ENCODE results near the gene AGBL1. TPM values are rescaled to one million over a fixed set of nuclear protein-coding genes. Genes with fewer than 3 reads are reported as not detected.

The AGBL1 gene
- total and polyA plus RNA-seq, 7 donors: 0.96 to 34.8 (median 6.6) TPM

- TF ChIP-seq CTCF (IDR thresholded peaks at IDR 0.05): no peak
- intact Hi-C loops (cut with DNase I): no loop called here
Observed at GRCh38 chr15:86355361-86355760, 275.7 kb downstream of the AGBL1 start.

DNA sequence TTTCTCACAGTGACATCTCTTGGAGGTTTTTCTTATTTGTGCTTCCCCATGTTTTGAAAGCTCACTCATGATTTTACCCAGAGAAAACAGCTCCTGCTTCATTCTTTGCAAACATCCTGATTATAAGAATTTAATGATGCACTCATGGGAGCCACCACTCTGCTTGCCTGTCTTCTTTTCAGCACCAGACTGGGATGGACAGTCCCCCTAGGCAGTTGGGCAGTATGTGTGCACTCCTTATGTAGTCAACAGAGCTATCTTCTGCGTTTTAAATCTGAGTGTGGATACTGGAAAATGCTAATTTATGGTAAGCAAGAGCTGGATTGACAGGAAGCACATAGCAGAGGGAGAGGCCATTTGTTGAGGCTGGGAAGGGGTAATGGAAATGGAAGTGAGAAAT lies 276.1 kb downstream of the AGBL1 start:
- ATAC-seq (no peak), DNase-seq (no peak)
- 23 to 34% (median 32%) methylated on average over 1 of the region's 1 CpG for WGBS, 3 donors
- H3K27ac ChIP-seq: no peak overlapping the region
- no peaks in the 10 kb centered on the region for H3K9me3 ChIP-seq
- intact Hi-C loops (cut with DNase I): no loop called here
- no peaks in the 10 kb centered on the region for H3K4me1 ChIP-seq
- no peaks in the 10 kb centered on the region for H3K27me3 ChIP-seq (ENCODE audit: insufficient read depth in 3 of 3, low read length in 2 of 3)
- H3K4me3 ChIP-seq: no peak overlapping the region
- H3K36me3 ChIP-seq (ENCODE audit: insufficient read depth in 1 of 2, low read depth in 1 of 2): no peaks in the 10 kb centered on the region
- no peak for TF ChIP-seq CTCF (IDR thresholded peaks at IDR 0.05)

More at GRCh38 chr15:86355361-86355760, 275.7 kb downstream of the AGBL1 start:
- H3K36me3 ChIP-seq (ENCODE audit: insufficient read depth in 1 of 2, low read depth in 1 of 2): no peaks in the 10 kb centered on the region
- ATAC-seq: no peak
- no peak overlapping the region for H3K27ac ChIP-seq
- H3K4me1 ChIP-seq: no peaks in the 10 kb centered on the region
- no peak for DNase-seq
- no peaks in the 10 kb centered on the region for H3K27me3 ChIP-seq (ENCODE audit: insufficient read depth in 3 of 3, low read length in 2 of 3)
- no peak overlapping the region for H3K4me3 ChIP-seq
- H3K9me3 ChIP-seq: no peaks in the 10 kb centered on the region

DNA sequence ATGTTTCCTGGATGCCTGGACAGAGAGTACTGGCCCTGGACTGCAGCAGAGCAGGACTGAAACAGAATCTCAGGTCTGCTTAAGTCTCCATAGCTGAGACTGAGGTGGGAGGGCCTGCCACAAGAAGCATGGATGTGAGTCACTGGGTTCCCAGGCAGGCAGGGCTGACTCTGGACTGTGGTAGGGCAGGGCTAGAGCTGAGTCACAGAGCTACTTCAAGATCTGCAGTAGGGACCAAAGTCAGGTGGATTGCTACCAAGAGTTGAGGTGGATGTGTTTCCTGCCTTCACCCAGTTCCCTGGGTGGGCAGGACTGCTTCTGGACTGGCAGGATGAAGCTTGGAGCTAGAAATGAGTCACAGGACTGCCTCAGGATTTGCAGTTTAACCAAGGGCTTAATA lies 282.9 kb downstream of the AGBL1 start:
- H3K4me3 ChIP-seq: no peak overlapping the region
- H3K27me3 ChIP-seq (ENCODE audit: insufficient read depth in 3 of 3, low read length in 2 of 3): no peaks in the 10 kb centered on the region
- peak in 1 of 4 donors; percentile 60 for ATAC-seq
- H3K27ac ChIP-seq: no peak overlapping the region
- intact Hi-C loops (cut with DNase I): no loop called here
- H3K4me1 ChIP-seq: no peaks in the 10 kb centered on the region
- H3K36me3 ChIP-seq (ENCODE audit: insufficient read depth in 1 of 2, low read depth in 1 of 2): no peaks in the 10 kb centered on the region
- no peak for TF ChIP-seq CTCF (IDR thresholded peaks at IDR 0.05)
- no peak for DNase-seq
- H3K9me3 ChIP-seq: no peaks in the 10 kb centered on the region

DNA sequence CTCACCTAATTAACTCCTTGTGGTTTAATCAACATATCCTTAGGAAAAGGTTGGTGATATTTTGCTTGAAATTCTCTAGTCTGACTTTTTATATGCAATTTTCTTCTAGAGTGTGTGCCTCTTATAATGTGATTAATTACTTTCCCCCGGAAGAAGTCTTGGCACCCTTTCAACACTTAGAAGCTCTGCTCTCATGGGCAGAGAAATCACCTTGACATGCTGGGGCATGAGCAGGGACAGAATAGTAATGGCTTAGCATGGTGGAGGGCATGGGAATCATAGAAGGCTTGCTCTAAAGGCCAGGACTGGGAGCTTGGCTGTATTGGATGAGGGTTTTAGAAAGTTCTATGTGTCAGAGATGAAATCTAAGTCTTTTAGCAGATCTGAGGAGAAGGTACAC lies 293.5 kb downstream of the AGBL1 start:
- intact Hi-C loops (cut with DNase I): no loop called here
- no peak for ATAC-seq
- DNase-seq: no peak
- TF ChIP-seq CTCF (IDR thresholded peaks at IDR 0.05): no peak
- Histone ChIP-seq H3K4me1 (no peaks in the 10 kb centered on the region), H3K4me3 (no peak overlapping the region), H3K27ac (no peak overlapping the region), H3K9me3 (no peaks in the 10 kb centered on the region), H3K27me3 (ENCODE audit: insufficient read depth in 3 of 3, low read length in 2 of 3) (no peaks in the 10 kb centered on the region), H3K36me3 (ENCODE audit: insufficient read depth in 1 of 2, low read depth in 1 of 2) (no peaks in the 10 kb centered on the region)
- WGBS, 3 donors: 23 to 47% (median 41%) methylated on average over 1 of the region's 1 CpG

GRCh38 chr15:86375733-86376280 lies 296.1 kb downstream of the AGBL1 start:
- intact Hi-C loops (cut with DNase I): no loop called here
- H3K27ac ChIP-seq: no peak overlapping the region
- no peaks in the 10 kb centered on the region for H3K27me3 ChIP-seq (ENCODE audit: insufficient read depth in 3 of 3, low read length in 2 of 3)
- no peak for ATAC-seq
- H3K4me3 ChIP-seq: no peak overlapping the region
- no peaks in the 10 kb centered on the region for H3K9me3 ChIP-seq
- no peak for DNase-seq
- H3K36me3 ChIP-seq (ENCODE audit: insufficient read depth in 1 of 2, low read depth in 1 of 2): no peaks in the 10 kb centered on the region
- no peaks in the 10 kb centered on the region for H3K4me1 ChIP-seq
- TF ChIP-seq CTCF (IDR thresholded peaks at IDR 0.05): no peak
- 62 to 75% (median 73%) methylated on average over 1 of the region's 1 CpG for WGBS, 3 donors

Measured in psoas muscle (tissue), 8 donors.